HG02981 (cell line): Measurements from ENCODE around the gene SLC12A2.

ENCODE experiments used
- ATAC-seq: cut with Tn5 transposase; IDR thresholded peaks from one replicate; pipeline ENCODE4 v1.9.1; 2021; ENCODE audit warnings: mild to moderate bottlenecking, moderate library complexity; ENCODE audit not compliant: unreplicated experiment

Gene SLC12A2

GRCh38 chr5:128158342-128158741 is 74.8 kb downstream of the SLC12A2 start:
- ATAC-seq = no peak

DNA sequence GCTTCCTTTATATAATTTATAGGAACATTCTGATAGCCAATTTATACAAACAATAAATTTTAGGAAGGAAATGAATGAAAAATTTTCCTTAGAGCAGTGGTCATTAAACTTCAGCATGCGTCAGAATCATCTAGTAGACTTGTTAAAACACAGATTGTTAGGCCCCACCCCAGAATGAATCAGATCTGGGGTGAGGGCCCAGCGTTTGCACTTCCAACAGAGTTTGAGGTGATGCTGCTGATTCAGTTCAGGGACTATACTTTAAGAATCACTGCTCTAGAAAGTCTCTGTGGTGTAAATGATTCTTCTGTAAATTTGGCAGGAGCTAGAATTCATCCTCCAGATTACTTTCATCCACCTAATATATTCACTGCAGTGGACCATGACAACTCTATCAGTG is 80.4 kb downstream of the SLC12A2 start:
- ATAC-seq = no peak

DNA sequence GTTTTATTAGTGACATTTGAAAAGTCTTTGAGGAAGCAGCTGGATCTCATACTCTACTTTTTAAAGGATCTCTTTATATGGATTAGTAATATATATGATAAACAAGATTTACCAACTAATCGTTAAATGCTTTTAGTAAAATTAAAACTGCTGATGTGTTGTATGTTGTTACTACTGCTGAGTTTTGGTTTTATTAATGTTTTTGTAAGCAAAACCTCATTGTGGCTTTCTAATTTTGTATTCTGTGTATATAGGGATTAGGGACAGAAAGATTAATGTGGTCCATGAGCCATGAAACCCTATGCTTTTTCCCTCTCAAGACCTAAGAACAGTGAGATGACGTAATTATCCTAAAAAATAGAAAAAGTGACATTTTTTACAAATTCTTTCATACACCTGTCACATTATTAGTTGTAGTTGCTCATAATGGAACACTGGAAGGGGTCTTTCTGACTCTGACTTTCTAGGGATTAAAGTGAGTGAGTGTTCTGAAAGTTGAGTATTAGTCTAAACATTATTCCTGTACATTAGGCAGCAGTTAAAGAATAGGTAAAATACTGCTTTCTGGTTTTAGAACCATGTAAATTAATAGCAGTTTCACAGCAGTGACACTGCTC is 85.9 kb downstream of the SLC12A2 start:
- ATAC-seq = no peak

DNA sequence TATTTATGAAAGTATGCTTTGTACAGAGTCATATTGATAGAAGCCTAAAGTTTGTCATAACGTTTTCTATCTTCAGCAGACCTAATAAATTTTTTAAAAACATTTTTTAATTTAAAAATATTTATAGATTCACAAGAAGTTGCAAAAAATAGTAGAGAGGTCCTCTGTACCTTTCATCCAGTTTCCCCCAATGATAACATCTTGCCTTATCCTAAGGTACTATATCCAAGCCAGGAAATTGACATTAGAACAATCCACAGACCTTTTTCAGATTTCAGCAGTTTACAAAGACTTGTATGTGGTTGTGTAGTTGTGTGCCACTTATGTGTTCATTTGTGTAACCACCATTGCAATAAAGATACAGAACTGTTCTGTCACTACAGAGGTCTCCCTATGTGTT is 88.5 kb downstream of the SLC12A2 start:
- no peak for ATAC-seq

DNA sequence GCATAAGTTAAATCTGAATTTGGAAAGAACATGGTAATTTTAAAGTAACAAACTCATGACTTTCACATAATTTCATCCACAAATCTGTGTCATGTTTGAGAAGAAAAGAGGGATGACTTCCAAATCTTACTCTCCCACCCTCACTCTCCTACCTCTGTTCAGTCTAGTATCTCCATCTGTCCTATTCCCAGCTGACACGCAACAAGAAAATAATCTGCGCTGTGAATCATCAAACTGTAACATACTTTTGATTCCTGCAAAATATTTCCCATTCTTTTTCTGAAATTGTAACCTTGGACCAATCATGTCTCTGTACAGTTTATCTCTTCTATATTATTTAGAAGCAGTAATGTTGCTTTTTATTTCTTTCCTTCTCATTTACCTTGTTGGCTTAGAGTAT is 91.4 kb downstream of the SLC12A2 start:
- ATAC-seq = no peak

GRCh38 chr5:128192368-128192767 is 108.8 kb downstream of the SLC12A2 start:
- ATAC-seq = peak; percentile 81

- no peak for ATAC-seq
Observed at GRCh38 chr5:128193665-128194390, 110.3 kb downstream of the SLC12A2 start.

- ATAC-seq = no peak
Observed at GRCh38 chr5:128195316-128195715, 111.8 kb downstream of the SLC12A2 start.

- no peak for ATAC-seq
Observed at GRCh38 chr5:128196080-128196479, 112.5 kb downstream of the SLC12A2 start.

DNA sequence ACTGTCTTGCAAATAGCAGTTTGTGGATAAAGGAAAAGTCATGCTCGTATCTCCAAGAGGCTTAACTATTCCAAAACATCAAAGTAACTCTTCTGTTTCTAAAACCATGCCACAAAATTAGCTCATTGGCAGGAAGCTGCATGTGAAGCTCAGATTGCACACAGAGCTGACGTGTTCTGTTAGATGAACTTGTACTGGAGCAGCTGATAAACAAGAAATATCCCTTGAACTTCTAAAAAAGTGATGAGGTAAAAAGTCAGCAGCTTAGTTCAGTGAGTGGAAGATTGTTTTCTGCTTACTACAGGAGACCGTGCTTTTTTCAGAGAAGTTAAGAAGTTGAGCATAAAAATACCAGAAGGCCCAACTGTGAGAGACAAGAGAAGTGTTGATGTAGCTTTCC is 113.2 kb downstream of the SLC12A2 start:
- ATAC-seq = no peak

- ATAC-seq = no peak
Observed at GRCh38 chr5:128197896-128198522, 114.4 kb downstream of the SLC12A2 start.

DNA sequence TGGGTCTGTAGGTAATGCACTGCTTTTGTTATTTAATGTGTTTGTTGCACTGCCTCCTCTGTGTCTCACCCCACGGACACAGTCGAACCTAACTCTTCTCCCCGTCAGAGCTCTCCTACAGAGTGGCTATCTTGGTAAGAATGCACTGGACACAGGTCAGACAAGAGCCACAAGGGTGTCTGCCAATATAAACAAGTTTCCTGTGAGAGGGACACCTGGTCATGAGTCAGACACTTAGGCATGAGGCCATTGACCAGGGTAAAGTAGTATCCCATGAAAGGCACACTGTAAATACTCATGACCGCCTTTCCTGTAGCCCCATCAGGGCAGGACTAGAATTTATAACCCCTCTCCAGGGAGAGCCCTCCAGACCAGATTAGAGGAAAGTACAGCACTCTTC is 115.5 kb downstream of the SLC12A2 start:
- no peak for ATAC-seq

- ATAC-seq = no peak
Observed at GRCh38 chr5:128199611-128200010, 116.0 kb downstream of the SLC12A2 start.

DNA sequence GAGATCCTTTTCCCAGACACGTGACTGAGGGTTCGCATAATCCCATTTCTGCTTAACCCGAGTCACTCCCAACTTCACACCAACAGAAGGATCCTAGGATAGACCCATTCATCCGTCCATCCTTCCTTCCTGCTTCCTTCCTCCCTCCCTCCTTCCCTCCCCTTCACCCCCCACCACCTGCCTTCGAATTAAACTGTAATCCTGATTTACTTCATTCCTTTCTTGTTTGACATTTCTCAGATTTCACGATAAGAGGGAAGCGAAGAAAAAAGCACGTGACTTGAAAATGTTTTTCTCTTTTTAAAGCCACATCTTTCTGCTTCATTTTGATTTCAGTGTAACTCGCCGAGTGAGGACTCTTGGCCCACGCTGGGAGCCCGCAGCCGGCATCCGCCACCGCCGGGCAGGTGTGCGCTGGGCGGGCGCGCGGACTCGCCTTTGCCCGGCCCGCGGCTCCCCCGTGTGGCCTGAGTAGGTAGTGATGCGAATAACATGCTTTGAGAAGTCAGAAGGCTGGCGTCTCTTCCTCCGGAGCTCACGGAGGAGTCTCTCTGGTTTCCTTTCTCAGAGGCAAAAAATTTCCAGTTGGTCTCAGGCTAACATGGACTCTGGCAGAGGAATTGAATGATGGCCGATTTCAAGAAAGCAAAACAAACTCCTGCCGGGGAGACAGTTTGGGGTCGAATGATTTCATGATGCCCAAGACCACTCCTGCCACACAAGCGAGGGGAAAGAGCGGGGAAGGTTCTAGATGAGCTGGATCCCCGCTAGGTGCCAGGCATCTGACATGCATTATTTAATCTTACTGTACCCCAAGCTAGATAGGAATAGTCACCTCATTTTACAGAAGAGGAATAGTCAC is 117.7 kb downstream of the SLC12A2 start:
- peak; percentile 94 for ATAC-seq

GRCh38 chr5:128202320-128202719 is 118.8 kb downstream of the SLC12A2 start:
- no peak for ATAC-seq

- no peak for ATAC-seq
Observed at GRCh38 chr5:128208436-128208835, 124.9 kb downstream of the SLC12A2 start.

GRCh38 chr5:128212191-128212806 is 128.7 kb downstream of the SLC12A2 start:
- no peak for ATAC-seq

- peak; percentile 58 for ATAC-seq
Observed at GRCh38 chr5:128213340-128213739, 129.8 kb downstream of the SLC12A2 start.

- no peak for ATAC-seq
Observed at GRCh38 chr5:128213833-128214232, 130.3 kb downstream of the SLC12A2 start.

GRCh38 chr5:128216285-128216684 is 132.7 kb downstream of the SLC12A2 start:
- no peak for ATAC-seq
